A673 (cell line): Measurements from ENCODE around the gene GFPT1. TPM values are rescaled to one million over a fixed set of nuclear protein-coding genes. Genes with fewer than 3 reads are reported as not detected.
"Not testable (repeated sequence)": the region's sequence is repeated elsewhere in the genome, so short reads cannot be mapped to it uniquely, and the experiment has no call there.

Experiments
- BruUV-seq: library from RNA; stranded (reverse); fragments of 400-500 nt; replicated peaks from 2 replicates; lab custom pipeline; 2021; lab: Mats Ljungman, UMichigan
- CTCF ChIA-PET: fragments of 300-600 bp; sonication (Branson Sonifier 250); formaldehyde crosslinking; loops from one replicate; lab custom pipeline; 2022; ENCODE audit warnings: antibody characterized with exemption; lab: Charles Lee
- POLR2A ChIA-PET: fragments of 300-600 bp; sonication (Branson Sonifier 250); formaldehyde crosslinking; loops from one replicate; lab custom pipeline; 2022; ENCODE audit warnings: antibody characterized with exemption; ENCODE audit not compliant: low non-redundant PET; lab: Charles Lee
- DNase-seq: peaks from one replicate; pipeline ENCODE4 v3.0.0-alpha.2; 2015; ENCODE audit warnings: low spot score
- H3K27ac ChIP-seq: fragments of 200-600 bp; sonication (generic); 2 replicates; pipeline ENCODE4 v1.5.1; 2016; ENCODE audit warnings: mixed run types, low read depth, mild to moderate bottlenecking, mixed read lengths, antibody characterized with exemption, low read length; ENCODE audit not compliant: poor library complexity, severe bottlenecking
- H3K27me3 ChIP-seq: fragments of 200-600 bp; sonication (generic); replicated peaks from 2 replicates; pipeline ENCODE4 v1.6.1; 2017; ENCODE audit warnings: mixed run types, low read depth, mild to moderate bottlenecking, mixed read lengths, antibody characterized with exemption, low read length; ENCODE audit not compliant: insufficient read depth, poor library complexity
- H3K36me3 ChIP-seq: fragments of 200-600 bp; sonication (generic); 2 replicates; pipeline ENCODE4 v1.6.1; 2016; ENCODE audit warnings: mixed run types, mild to moderate bottlenecking, mixed read lengths, antibody characterized with exemption, low read length; ENCODE audit not compliant: insufficient read depth, poor library complexity, severe bottlenecking
- H3K4me1 ChIP-seq: fragments of 200-600 bp; sonication (generic); 2 replicates; pipeline ENCODE4 v1.6.1; 2017; ENCODE audit warnings: mixed run types, mild to moderate bottlenecking, mixed read lengths, antibody characterized with exemption, low read length; ENCODE audit not compliant: insufficient read depth, poor library complexity, severe bottlenecking
- H3K4me3 ChIP-seq: fragments of 200-600 bp; sonication (generic); 2 replicates; pipeline ENCODE4 v1.5.1; 2016; ENCODE audit warnings: low read depth, mixed run types, mild to moderate bottlenecking, mixed read lengths, low read length; ENCODE audit not compliant: poor library complexity, severe bottlenecking
- H3K9me3 ChIP-seq: fragments of 200-600 bp; sonication (generic); 2 replicates; pipeline ENCODE4 v1.6.1; 2016; ENCODE audit warnings: mixed run types, low read depth, mild to moderate bottlenecking, mixed read lengths, antibody characterized with exemption, low read length; ENCODE audit not compliant: poor library complexity, severe bottlenecking
- CTCF ChIP-seq: fragments of 300-800, 200-600 bp; sonication (generic); conservative IDR thresholded peaks from 2 replicates; pipeline ENCODE4 v1.5.1; 2017; ENCODE audit warnings: low read depth, mild to moderate bottlenecking, antibody characterized with exemption, low read length, moderate library complexity, mixed read lengths
- EZH2 ChIP-seq: fragments of 200-600 bp; sonication (generic); IDR thresholded peaks from 2 replicates; pipeline ENCODE4 v1.6.1; 2017; ENCODE audit warnings: borderline replicate concordance, low read depth, mild to moderate bottlenecking, mixed read lengths, antibody characterized with exemption, low read length; ENCODE audit not compliant: poor library complexity, severe bottlenecking
- intact Hi-C: fragments of 100-400 bp; cut with micrococcal nuclease; formaldehyde crosslinking; loops from one replicate; pipeline ENCODE4 v1.10.0; 2022; ENCODE audit not compliant: unreplicated experiment
- total RNA-seq: library from RNA; stranded (reverse); gene quantifications from 2 replicates; pipeline ENCODE4 v1.2.3, GENCODE V29; 2021

GFPT1 gene
- total RNA-seq, 1 experiment from 2014 or later, result 53.0 TPM

- DNase-seq, result no peak
- intact Hi-C loops, result no loop called here
- H3K27me3 ChIP-seq, result no peaks in the 10 kb centered on the region
- ChIA-PET CTCF (no interaction called here), POLR2A (no interaction called here)
- TF ChIP-seq CTCF (no peak), EZH2 (no peak)
- H3K4me3 ChIP-seq, result no peak overlapping the region
- no TSS peak for BruUV-seq
- no peaks in the 10 kb centered on the region for H3K9me3 ChIP-seq
- peaks cover 24% of the 10 kb centered on the region for H3K4me1 ChIP-seq
- H3K36me3 ChIP-seq, result peaks cover 60% of the 10 kb centered on the region
- no peak overlapping the region for H3K27ac ChIP-seq
These were observed 30.6 kb downstream of the GFPT1 start for GRCh38 chr2:69356471-69356870.

- POLR2A ChIA-PET, H3K27ac ChIP-seq, BruUV-seq, intact Hi-C loops, H3K4me3 ChIP-seq, DNase-seq, H3K27me3 ChIP-seq, H3K9me3 ChIP-seq: not testable (repeated sequence)
- Histone ChIP-seq H3K36me3 (peaks cover 63% of the 10 kb centered on the region), H3K4me1 (peaks cover 22% of the 10 kb centered on the region)
- CTCF ChIA-PET, result interaction anchor here (0.7 kb wide), 1 partner anchor 429 kb away, joined by 8 read pairs; no protein-coding TSS in a partner anchor
These were observed 32.1 kb downstream of the GFPT1 start for GRCh38 chr2:69354976-69355375.

GRCh38 chr2:69353360-69353759 is 33.7 kb downstream of the GFPT1 start:
- Histone ChIP-seq H3K4me1 (peaks cover 6% of the 10 kb centered on the region), H3K4me3 (no peak overlapping the region), H3K9me3 (no peaks in the 10 kb centered on the region), H3K27me3 (no peaks in the 10 kb centered on the region), H3K36me3 (peaks cover 65% of the 10 kb centered on the region), H3K27ac (no peak overlapping the region)
- TF ChIP-seq CTCF (no peak), EZH2 (no peak)
- DNase-seq, result no peak
- BruUV-seq, result no TSS peak
- intact Hi-C loops, result no loop called here
- POLR2A ChIA-PET, result no interaction called here
- CTCF ChIA-PET, result no interaction called here

GRCh38 chr2:69348781-69349180 is 38.2 kb downstream of the GFPT1 start:
- Histone ChIP-seq H3K9me3 (no peaks in the 10 kb centered on the region), H3K4me1 (no peaks in the 10 kb centered on the region), H3K27ac (no peak overlapping the region), H3K27me3 (no peaks in the 10 kb centered on the region), H3K4me3 (no peak overlapping the region), H3K36me3 (peaks cover 68% of the 10 kb centered on the region)
- no peak for DNase-seq
- ChIA-PET POLR2A (no interaction called here), CTCF (no interaction called here)
- no TSS peak for BruUV-seq
- intact Hi-C loops, result no loop called here
- TF ChIP-seq EZH2, result no peak
- no peak for TF ChIP-seq CTCF
